GM23338 (cell line): ENCODE measurements around the gene TPSAB1.

Source experiments
- EZH2phosphoT487 ChIP-seq: fragments of 200-600 bp; sonication (generic); IDR thresholded peaks from one replicate; pipeline ENCODE4 v1.8.1; 2018; ENCODE audit warnings: antibody characterized with exemption; ENCODE audit not compliant: unreplicated experiment
- TF ChIP-seq, protein P1 (sequence below), 2 experiments: fragments of 200-600 bp in 1 of 2; sonication (generic) in 1 of 2; conservative IDR thresholded peaks; 2 replicates each; pipeline versions ENCODE4 v1.5.1 to v1.6.1; 2016 to 2017; ENCODE audit warnings: antibody characterized with exemption in 2 of 2, low read depth in 2 of 2, mild to moderate bottlenecking in 2 of 2, moderate library complexity in 1 of 2

DNA sequence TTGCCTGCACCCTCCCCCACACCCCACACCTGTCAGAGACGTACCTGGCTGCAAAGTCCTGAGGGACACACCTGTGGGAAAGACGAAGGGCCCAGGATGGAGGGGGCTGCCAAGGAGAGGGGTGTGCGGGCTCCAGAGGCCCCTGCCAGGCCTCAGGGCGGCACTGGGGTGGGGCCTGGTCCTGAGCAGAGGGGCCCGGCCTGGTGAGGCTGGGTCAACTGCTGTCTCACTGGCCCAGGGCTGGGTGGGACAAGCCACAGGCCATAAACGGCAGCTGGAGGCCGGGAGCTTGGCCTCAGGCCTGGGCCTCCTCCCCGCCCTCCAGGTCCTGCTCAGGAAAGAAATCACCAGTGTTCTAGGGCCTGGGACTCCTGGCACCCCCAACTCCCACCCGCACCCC lies 15.9 kb upstream of the TPSAB1 start:
- TF ChIP-seq, protein P1, sequence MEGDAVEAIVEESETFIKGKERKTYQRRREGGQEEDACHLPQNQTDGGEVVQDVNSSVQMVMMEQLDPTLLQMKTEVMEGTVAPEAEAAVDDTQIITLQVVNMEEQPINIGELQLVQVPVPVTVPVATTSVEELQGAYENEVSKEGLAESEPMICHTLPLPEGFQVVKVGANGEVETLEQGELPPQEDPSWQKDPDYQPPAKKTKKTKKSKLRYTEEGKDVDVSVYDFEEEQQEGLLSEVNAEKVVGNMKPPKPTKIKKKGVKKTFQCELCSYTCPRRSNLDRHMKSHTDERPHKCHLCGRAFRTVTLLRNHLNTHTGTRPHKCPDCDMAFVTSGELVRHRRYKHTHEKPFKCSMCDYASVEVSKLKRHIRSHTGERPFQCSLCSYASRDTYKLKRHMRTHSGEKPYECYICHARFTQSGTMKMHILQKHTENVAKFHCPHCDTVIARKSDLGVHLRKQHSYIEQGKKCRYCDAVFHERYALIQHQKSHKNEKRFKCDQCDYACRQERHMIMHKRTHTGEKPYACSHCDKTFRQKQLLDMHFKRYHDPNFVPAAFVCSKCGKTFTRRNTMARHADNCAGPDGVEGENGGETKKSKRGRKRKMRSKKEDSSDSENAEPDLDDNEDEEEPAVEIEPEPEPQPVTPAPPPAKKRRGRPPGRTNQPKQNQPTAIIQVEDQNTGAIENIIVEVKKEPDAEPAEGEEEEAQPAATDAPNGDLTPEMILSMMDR (conservative IDR thresholded peaks at IDR 0.05; ENCODE audit: low read depth in 2 of 2) = no peak
- no peak for TF ChIP-seq EZH2phosphoT487
